ENCODE measurements around the gene ATE1.

Gene ATE1

GRCh38 chr10:121808835-121809234 lies 119.0 kb downstream of the ATE1 start:
- no peak for TF ChIP-seq ZFP3 (CRISPR knock-in tag; IDR thresholded peaks at IDR 0.05)
- no peak for TF ChIP-seq ESRRG (CRISPR knock-in tag; IDR thresholded peaks at IDR 0.05)
- no peak for TF ChIP-seq TOX (CRISPR knock-in tag; IDR thresholded peaks at IDR 0.05; ENCODE audit: borderline replicate concordance)
- no peak for TF ChIP-seq ZNF8 (CRISPR knock-in tag; IDR thresholded peaks at IDR 0.05)
- TF ChIP-seq PPARA (CRISPR knock-in tag; IDR thresholded peaks at IDR 0.05; ENCODE audit: borderline replicate concordance) = no peak
- TF ChIP-seq GLIS3 (CRISPR knock-in tag; IDR thresholded peaks at IDR 0.05) = no peak
- no peak for TF ChIP-seq ZNF70 (CRISPR knock-in tag; IDR thresholded peaks at IDR 0.05)
- TF ChIP-seq, protein P1, sequence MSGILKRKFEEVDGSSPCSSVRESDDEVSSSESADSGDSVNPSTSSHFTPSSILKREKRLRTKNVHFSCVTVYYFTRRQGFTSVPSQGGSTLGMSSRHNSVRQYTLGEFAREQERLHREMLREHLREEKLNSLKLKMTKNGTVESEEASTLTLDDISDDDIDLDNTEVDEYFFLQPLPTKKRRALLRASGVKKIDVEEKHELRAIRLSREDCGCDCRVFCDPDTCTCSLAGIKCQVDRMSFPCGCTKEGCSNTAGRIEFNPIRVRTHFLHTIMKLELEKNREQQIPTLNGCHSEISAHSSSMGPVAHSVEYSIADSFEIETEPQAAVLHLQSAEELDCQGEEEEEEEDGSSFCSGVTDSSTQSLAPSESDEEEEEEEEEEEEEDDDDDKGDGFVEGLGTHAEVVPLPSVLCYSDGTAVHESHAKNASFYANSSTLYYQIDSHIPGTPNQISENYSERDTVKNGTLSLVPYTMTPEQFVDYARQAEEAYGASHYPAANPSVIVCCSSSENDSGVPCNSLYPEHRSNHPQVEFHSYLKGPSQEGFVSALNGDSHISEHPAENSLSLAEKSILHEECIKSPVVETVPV (CRISPR knock-in tag; IDR thresholded peaks at IDR 0.05) = no peak
- TF ChIP-seq BACH2 (CRISPR knock-in tag; IDR thresholded peaks at IDR 0.05; ENCODE audit: borderline replicate concordance) = no peak
- TF ChIP-seq RARB (CRISPR knock-in tag; IDR thresholded peaks at IDR 0.05) = no peak
- no peak for TF ChIP-seq ZC3H10 (CRISPR knock-in tag; IDR thresholded peaks at IDR 0.05)
- TF ChIP-seq, protein P2, sequence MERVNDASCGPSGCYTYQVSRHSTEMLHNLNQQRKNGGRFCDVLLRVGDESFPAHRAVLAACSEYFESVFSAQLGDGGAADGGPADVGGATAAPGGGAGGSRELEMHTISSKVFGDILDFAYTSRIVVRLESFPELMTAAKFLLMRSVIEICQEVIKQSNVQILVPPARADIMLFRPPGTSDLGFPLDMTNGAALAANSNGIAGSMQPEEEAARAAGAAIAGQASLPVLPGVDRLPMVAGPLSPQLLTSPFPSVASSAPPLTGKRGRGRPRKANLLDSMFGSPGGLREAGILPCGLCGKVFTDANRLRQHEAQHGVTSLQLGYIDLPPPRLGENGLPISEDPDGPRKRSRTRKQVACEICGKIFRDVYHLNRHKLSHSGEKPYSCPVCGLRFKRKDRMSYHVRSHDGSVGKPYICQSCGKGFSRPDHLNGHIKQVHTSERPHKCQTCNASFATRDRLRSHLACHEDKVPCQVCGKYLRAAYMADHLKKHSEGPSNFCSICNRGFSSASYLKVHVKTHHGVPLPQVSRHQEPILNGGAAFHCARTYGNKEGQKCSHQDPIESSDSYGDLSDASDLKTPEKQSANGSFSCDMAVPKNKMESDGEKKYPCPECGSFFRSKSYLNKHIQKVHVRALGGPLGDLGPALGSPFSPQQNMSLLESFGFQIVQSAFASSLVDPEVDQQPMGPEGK (CRISPR knock-in tag; IDR thresholded peaks at IDR 0.05; ENCODE audit: borderline replicate concordance) = no peak
- no peak for TF ChIP-seq ZFP30 (CRISPR knock-in tag; IDR thresholded peaks at IDR 0.05)
- no peak for TF ChIP-seq OSR1 (CRISPR knock-in tag; IDR thresholded peaks at IDR 0.05)
- no peak for TF ChIP-seq SNAI2 (CRISPR knock-in tag; IDR thresholded peaks at IDR 0.05)
- ATAC-seq = no peak

GRCh38 chr10:121804460-121804859 lies 123.4 kb downstream of the ATE1 start:
- no peak for ATAC-seq
- TF ChIP-seq ISL1 (CRISPR knock-in tag; IDR thresholded peaks at IDR 0.05) (no peak), PPARA (CRISPR knock-in tag; IDR thresholded peaks at IDR 0.05; ENCODE audit: borderline replicate concordance) (no peak), GLIS3 (CRISPR knock-in tag; IDR thresholded peaks at IDR 0.05) (no peak), OSR1 (CRISPR knock-in tag; IDR thresholded peaks at IDR 0.05) (no peak), SNAI2 (CRISPR knock-in tag; IDR thresholded peaks at IDR 0.05) (no peak), ESRRG (CRISPR knock-in tag; IDR thresholded peaks at IDR 0.05) (no peak), ZNF565 (CRISPR knock-in tag; conservative IDR thresholded peaks at IDR 0.05; ENCODE audit: low read depth) (no peak), ZC3H10 (CRISPR knock-in tag; IDR thresholded peaks at IDR 0.05) (no peak), ARNTL (CRISPR knock-in tag; IDR thresholded peaks at IDR 0.05; ENCODE audit: borderline replicate concordance, low read depth) (no peak), CSDC2 (CRISPR knock-in tag; IDR thresholded peaks at IDR 0.05) (no peak), TCF4 (CRISPR knock-in tag; IDR thresholded peaks at IDR 0.05; ENCODE audit: borderline replicate concordance) (no peak), ZFP3 (CRISPR knock-in tag; IDR thresholded peaks at IDR 0.05) (no peak), CREB5 (CRISPR knock-in tag; IDR thresholded peaks at IDR 0.05; ENCODE audit: low read depth) (no peak)
- TF ChIP-seq, protein P3, sequence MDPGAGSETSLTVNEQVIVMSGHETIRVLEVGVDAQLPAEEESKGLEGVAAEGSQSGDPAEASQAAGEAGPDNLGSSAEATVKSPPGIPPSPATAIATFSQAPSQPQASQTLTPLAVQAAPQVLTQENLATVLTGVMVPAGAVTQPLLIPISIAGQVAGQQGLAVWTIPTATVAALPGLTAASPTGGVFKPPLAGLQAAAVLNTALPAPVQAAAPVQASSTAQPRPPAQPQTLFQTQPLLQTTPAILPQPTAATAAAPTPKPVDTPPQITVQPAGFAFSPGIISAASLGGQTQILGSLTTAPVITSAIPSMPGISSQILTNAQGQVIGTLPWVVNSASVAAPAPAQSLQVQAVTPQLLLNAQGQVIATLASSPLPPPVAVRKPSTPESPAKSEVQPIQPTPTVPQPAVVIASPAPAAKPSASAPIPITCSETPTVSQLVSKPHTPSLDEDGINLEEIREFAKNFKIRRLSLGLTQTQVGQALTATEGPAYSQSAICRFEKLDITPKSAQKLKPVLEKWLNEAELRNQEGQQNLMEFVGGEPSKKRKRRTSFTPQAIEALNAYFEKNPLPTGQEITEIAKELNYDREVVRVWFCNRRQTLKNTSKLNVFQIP (CRISPR knock-in tag; IDR thresholded peaks at IDR 0.05; ENCODE audit: borderline replicate concordance, low read depth) = no peak
- TF ChIP-seq, protein P2 (CRISPR knock-in tag; IDR thresholded peaks at IDR 0.05; ENCODE audit: borderline replicate concordance) = no peak

DNA sequence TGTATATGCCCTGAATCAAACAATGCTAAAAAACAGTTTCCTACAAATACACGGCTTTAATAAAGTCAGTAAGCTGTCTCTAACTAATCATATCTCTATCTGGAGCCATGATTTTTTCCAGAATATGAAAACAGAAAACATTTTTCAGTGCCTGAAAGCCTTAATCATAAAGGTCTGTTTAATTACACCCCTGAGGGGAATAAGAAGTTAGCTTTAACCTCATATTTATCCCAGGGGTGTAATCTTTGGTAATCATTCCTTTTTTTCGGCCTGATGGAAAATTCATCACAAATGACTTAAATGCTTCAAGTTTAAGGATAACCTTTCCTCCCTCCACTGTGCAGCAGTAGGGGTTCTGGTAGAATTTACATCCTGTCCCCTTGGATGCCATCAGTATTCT lies 124.2 kb downstream of the ATE1 start:
- ATAC-seq = no peak
- TF ChIP-seq, protein P1 (CRISPR knock-in tag; IDR thresholded peaks at IDR 0.05) = no peak
- TF ChIP-seq ARNTL (CRISPR knock-in tag; IDR thresholded peaks at IDR 0.05; ENCODE audit: borderline replicate concordance, low read depth) = no peak
- TF ChIP-seq, protein P3 (CRISPR knock-in tag; IDR thresholded peaks at IDR 0.05; ENCODE audit: borderline replicate concordance, low read depth) = no peak
- TF ChIP-seq CREB5 (CRISPR knock-in tag; IDR thresholded peaks at IDR 0.05; ENCODE audit: low read depth) = no peak
- TF ChIP-seq ESRRG (CRISPR knock-in tag; IDR thresholded peaks at IDR 0.05) = no peak
- TF ChIP-seq TOX (CRISPR knock-in tag; IDR thresholded peaks at IDR 0.05; ENCODE audit: borderline replicate concordance) = no peak
- TF ChIP-seq OSR1 (CRISPR knock-in tag; IDR thresholded peaks at IDR 0.05) = no peak

All from SK-N-SH treated with all-trans-retinoic acid at 6 μM for 48 hours (cell line).